ENCODE measurements around the gene MAP3K5.

DNA sequence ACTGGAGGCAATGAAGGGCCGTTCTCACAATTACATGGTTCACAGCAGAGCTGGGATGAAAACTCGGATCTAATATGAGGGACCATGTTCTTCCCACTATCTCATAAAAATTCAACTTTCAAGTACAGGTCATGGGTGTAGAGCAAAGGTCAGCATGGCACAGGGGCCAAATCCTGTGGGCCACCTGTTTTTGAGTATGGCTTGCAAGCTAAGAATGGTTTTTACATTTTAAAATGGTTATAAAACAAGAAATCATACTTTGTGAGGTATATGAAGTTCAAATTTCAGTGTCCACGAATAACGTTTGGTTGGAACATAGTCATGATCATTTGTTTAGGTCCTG lies 4.6 kb downstream of the MAP3K5 start:
- TF ChIP-seq CTCF (IDR thresholded peaks at IDR 0.05) (no peak), EZH2 (IDR thresholded peaks at IDR 0.05) (no peak), EZH2phosphoT487 (IDR thresholded peaks at IDR 0.05) (no peak)
